BLaER1 treated with 17β-estradiol and CSF1 and Interleukin-3, amounts not matched to agents 10 nM and 100 nM (cell line): ENCODE measurements around the gene C1orf232.

ENCODE experiments used
- H3K27ac ChIP-seq, 11 experiments: shearing (Covaris generic); formaldehyde crosslinking; 2 replicates each; pipeline ENCODE4 v1.8.1; 2022
- H3K27me3 ChIP-seq, 11 experiments: shearing (Covaris generic); formaldehyde crosslinking; 2 replicates each; pipeline ENCODE4 v1.8.1; 2022
- H3K36me3 ChIP-seq, 11 experiments: shearing (Covaris generic); formaldehyde crosslinking; 2 replicates each; pipeline ENCODE4 v1.8.1; 2022
- H3K4me1 ChIP-seq, 10 experiments: shearing (Covaris generic); formaldehyde crosslinking; 2 replicates each; pipeline ENCODE4 v1.8.1; 2022
- H3K4me2 ChIP-seq, 11 experiments: shearing (Covaris generic); formaldehyde crosslinking; 2 replicates each; pipeline ENCODE4 v1.8.1; 2022
- H3K4me3 ChIP-seq, 10 experiments: shearing (Covaris generic); formaldehyde crosslinking; 2 replicates each; pipeline ENCODE4 v1.8.1; 2022
- H3K9ac ChIP-seq, 11 experiments: shearing (Covaris generic); formaldehyde crosslinking; 2 replicates each; pipeline ENCODE4 v1.8.1; 2022
- H3K9me3 ChIP-seq, 11 experiments: shearing (Covaris generic); formaldehyde crosslinking; replicated peaks in 1 of 11; 2 replicates each; pipeline ENCODE4 v1.8.1; 2022
- H4K20me1 ChIP-seq, 11 experiments: shearing (Covaris generic); formaldehyde crosslinking; 2 replicates each; pipeline ENCODE4 v1.8.1; 2022
- Cebpa-rat ChIP-seq, 11 experiments: shearing (Covaris generic); IDR thresholded peaks; 2 replicates each; pipeline ENCODE4 v1.8.1; 2022

Gene C1orf232

DNA sequence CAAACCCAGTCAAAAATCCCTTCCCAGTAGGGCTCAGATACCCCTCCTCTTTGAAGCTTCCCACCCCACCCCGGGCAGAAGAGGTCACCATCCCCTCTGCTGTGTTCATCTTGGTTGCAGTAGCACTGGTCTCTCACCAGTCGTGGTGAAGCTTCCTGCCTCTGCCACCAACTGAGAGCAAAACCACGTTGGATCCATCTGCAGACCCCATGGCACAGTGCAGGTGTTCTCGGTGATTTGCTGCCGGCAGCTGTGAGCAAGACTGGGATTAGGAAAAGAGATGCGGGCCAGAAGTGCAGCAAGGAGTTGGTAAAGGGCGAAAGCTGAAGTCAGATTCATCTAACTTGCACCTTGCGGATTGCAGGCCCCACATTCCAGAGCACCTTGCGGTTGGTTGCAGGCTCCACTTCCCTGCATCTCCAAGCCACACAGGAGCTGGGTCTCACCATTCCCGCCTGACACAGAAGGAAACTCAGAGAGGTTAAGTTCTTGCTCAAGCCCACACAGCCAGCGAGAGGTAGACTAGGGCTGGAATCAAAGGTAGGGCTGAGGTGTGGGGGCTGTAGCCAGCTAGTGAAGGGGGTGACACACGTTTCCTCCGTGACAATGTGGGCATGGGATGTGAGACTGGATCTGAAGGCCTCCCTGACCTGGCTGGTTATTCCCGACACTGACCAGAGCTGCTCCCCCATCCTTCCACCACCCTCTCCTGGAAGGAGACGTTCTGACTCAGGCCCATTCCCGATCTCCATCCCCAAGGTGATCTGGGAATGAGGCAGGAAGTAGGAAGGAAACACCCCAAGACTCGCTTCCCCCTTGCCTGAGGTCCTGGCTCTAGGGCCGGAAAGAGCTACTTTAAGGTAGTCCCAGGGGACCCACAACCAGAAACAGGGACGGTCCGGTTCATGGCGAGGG, 13.1 kb downstream of the C1orf232 start:
- H3K9ac ChIP-seq = peak overlapping the region in 10 of 11 experiments; percentile 6 to 70 (median 48); a peak in 14 of 22 replicates
- peak overlapping the region; percentile 69 to 100 (median 94) for H3K4me2 ChIP-seq
- H4K20me1 ChIP-seq = no peaks in the 10 kb centered on the region
- peaks cover 0 to 27% (median 0%) of the 10 kb centered on the region in 11 experiments; a peak in 4 of 22 replicates for H3K27me3 ChIP-seq
- H3K4me3 ChIP-seq = peak overlapping the region in 8 of 10 experiments; percentile 39 to 62 (median 52); a peak in 14 of 20 replicates
- no peak for TF ChIP-seq Cebpa-rat (IDR thresholded peaks at IDR 0.05)
- peak overlapping the region in 8 of 11 experiments; percentile 40 to 67 (median 55); a peak in 14 of 22 replicates for H3K27ac ChIP-seq
- H3K9me3 ChIP-seq = no peaks in the 10 kb centered on the region
- peaks cover 50 to 84% (median 69%) of the 10 kb centered on the region in 10 experiments for H3K4me1 ChIP-seq
- H3K36me3 ChIP-seq = no peaks in the 10 kb centered on the region

DNA sequence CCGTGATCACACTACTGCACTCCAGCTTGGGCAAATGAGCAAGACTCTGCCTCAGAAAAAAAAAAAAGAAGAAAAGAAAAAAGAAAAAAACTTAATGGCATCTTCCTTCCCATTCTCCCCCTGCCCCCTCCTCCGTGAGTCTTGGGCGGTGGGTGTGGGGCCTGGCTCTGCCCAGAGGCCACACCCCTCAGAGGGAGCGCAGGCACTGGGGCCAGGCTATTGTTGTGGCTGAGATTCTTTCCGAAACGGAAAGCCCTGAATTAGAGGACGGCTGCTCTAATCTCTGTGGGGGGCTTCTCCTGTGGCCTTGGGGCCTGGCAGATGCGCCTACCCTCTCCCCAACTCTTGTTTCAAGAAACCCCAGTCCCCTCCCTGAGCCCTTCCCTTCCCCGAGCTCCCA, 14.0 kb downstream of the C1orf232 start:
- Histone ChIP-seq H3K9ac (peak overlapping the region in 8 of 11 experiments; percentile 3 to 70 (median 48); a peak in 12 of 22 replicates), H3K4me1 (peaks cover 41 to 75% (median 61%) of the 10 kb centered on the region in 10 experiments), H3K9me3 (no peaks in the 10 kb centered on the region), H3K4me2 (peak overlapping the region; percentile 69 to 100 (median 94)), H3K27me3 (peaks cover 0 to 20% (median 0%) of the 10 kb centered on the region in 11 experiments; a peak in 4 of 22 replicates), H3K27ac (peak overlapping the region in 4 of 11 experiments; percentile 31 to 67 (median 52); a peak in 5 of 22 replicates), H3K4me3 (peak overlapping the region in 4 of 10 experiments; percentile 8 to 56 (median 30); a peak in 5 of 20 replicates), H4K20me1 (no peaks in the 10 kb centered on the region), H3K36me3 (no peaks in the 10 kb centered on the region)
- no peak for TF ChIP-seq Cebpa-rat (IDR thresholded peaks at IDR 0.05)

DNA sequence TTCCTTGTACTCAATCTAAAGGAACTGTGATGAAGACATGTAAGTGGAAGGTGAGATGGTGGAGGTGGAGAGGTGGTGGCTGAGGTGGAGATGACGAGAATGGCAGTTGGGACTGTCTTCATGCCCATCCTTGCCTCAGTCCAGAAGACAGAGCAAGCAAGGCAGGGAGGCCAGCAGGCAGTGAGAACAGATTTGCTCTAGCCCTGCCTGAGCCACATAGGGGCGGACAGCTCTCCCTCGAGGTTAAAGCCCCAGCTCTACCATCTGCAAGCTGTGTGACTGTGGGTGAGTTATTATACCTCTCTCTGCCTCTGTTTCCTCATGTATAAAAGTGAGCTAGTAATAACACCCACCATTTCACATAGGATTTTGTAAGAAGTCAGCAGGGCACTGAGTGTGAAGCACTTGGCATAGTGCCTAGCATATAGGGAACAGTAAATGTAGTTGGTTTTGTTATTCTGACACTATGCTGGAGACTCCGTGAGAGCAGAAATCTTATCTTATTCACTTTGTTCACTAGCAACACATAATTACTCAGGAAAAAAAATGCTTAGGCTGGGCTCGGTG, 14.7 kb downstream of the C1orf232 start:
- peaks cover 34 to 68% (median 54%) of the 10 kb centered on the region in 10 experiments for H3K4me1 ChIP-seq
- H3K27ac ChIP-seq = no peak overlapping the region
- peak overlapping the region in 10 of 11 experiments; percentile 75 to 100 (median 96); a peak in 18 of 22 replicates for H3K4me2 ChIP-seq
- no peak for TF ChIP-seq Cebpa-rat (IDR thresholded peaks at IDR 0.05)
- H3K9ac ChIP-seq = peak overlapping the region in 1 of 11 experiments; percentile 66; a peak in 2 of 22 replicates
- no peaks in the 10 kb centered on the region for H3K36me3 ChIP-seq
- peaks cover 0 to 20% (median 0%) of the 10 kb centered on the region in 11 experiments; a peak in 4 of 22 replicates for H3K27me3 ChIP-seq
- H3K4me3 ChIP-seq = no peak overlapping the region
- no peaks in the 10 kb centered on the region for H4K20me1 ChIP-seq
- H3K9me3 ChIP-seq = no peaks in the 10 kb centered on the region

DNA sequence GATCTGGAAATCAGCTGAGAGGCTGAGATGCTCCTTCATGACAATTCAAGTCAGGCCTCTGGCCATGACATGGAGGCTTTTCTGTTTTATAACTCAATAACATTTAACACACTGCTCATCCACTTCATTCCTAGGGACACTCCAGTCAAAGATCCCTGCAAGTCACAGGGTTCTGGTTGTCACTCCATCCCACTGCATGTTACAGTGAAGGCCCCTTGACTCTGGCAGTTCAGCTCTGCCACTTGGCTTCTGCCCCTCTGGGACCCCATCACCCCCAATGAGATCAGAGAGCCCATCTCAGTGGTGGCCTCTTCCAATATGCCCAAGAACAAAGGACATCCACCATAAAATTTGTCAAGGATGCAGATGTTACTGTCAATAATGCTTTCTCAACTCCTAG, 19.9 kb downstream of the C1orf232 start:
- H3K9me3 ChIP-seq = no peaks in the 10 kb centered on the region
- no peaks in the 10 kb centered on the region for H3K36me3 ChIP-seq
- H3K4me1 ChIP-seq = peaks cover 0 to 16% (median 2%) of the 10 kb centered on the region in 10 experiments; a peak in 14 of 20 replicates
- no peak overlapping the region for H3K4me2 ChIP-seq
- no peaks in the 10 kb centered on the region for H3K27me3 ChIP-seq
- no peak overlapping the region for H3K9ac ChIP-seq
- no peak for TF ChIP-seq Cebpa-rat (IDR thresholded peaks at IDR 0.05)
- H3K4me3 ChIP-seq = no peak overlapping the region
- no peak overlapping the region for H3K27ac ChIP-seq
- no peaks in the 10 kb centered on the region for H4K20me1 ChIP-seq

DNA sequence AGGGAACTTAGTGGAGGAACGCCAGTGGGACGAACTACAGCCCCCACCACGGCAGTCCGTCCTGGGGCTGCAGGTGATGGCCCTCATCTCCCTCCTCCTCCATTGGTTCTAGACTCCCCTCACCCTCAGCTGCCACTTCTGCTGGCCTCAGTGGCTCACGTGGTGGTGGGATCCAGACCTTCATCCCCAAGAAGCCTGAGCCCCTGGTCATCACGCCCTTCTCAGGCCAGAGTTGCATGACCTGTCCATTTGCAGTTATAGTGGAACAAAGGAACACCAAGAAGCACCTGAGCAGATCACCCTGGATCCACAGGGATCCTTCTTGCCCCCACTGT, 22.8 kb downstream of the C1orf232 start:
- no peaks in the 10 kb centered on the region for H3K36me3 ChIP-seq
- no peak overlapping the region for H3K4me3 ChIP-seq
- H3K4me1 ChIP-seq = peaks cover 0 to 10% (median 7%) of the 10 kb centered on the region in 10 experiments; a peak in 10 of 20 replicates
- no peak overlapping the region for H3K27ac ChIP-seq
- no peaks in the 10 kb centered on the region for H4K20me1 ChIP-seq
- H3K9ac ChIP-seq = no peak overlapping the region
- H3K9me3 ChIP-seq = no peaks in the 10 kb centered on the region
- no peak for TF ChIP-seq Cebpa-rat (IDR thresholded peaks at IDR 0.05)
- H3K27me3 ChIP-seq = no peaks in the 10 kb centered on the region
- no peak overlapping the region for H3K4me2 ChIP-seq

DNA sequence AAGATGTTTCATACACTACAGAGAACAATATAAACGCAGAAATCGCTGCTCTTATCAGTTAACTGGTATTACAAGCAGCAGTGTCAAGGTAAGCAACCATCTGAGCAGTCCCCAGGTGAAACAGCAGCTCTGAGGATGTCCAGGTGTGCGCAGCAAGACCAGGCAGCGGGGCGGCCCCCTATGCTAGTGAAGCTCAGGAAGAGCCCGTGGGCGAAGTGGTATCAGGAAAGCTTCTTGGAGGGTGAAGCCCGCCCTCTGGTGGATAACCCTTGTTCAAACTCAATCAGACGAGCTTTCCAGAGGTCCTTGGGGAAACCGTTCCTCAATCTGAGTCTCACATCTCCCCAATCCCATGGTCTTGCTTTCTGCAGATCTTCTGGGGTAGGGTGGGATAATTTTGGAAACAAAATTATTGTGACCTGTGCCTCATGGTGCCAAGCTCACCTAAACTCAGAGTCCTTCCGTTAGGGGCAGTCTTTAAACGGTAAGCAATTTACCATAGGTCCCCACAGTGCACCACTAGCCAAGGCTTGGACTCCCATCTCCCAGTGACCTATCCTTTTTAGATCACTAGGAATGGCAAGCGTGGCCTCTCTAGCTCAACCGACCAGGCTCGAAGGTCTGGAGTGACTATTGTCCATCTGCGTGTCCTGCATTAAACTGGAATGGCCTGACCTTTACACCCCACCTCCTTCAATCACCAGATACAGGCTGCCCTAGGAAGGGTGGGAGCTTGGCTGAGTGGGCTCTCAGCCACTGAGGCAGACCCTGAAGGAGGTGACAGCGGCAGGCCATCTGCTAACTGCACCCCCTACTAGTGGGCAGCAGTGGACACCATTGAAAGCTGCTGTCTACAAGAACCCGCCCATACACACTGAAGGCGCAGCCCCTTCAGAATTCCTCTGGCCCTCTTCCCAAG, 23.5 kb downstream of the C1orf232 start:
- Histone ChIP-seq H3K27ac (no peak overlapping the region), H3K36me3 (no peaks in the 10 kb centered on the region), H4K20me1 (no peaks in the 10 kb centered on the region), H3K27me3 (no peaks in the 10 kb centered on the region), H3K4me1 (peaks cover 0 to 10% (median 7%) of the 10 kb centered on the region in 10 experiments; a peak in 10 of 20 replicates), H3K9ac (peak overlapping the region in 1 of 11 experiments; percentile 25; a peak in 1 of 22 replicates), H3K4me2 (peak overlapping the region in 2 of 11 experiments; percentile 40 to 57; a peak in 2 of 22 replicates), H3K4me3 (no peak overlapping the region), H3K9me3 (no peaks in the 10 kb centered on the region)
- TF ChIP-seq Cebpa-rat (IDR thresholded peaks at IDR 0.05) = no peak

DNA sequence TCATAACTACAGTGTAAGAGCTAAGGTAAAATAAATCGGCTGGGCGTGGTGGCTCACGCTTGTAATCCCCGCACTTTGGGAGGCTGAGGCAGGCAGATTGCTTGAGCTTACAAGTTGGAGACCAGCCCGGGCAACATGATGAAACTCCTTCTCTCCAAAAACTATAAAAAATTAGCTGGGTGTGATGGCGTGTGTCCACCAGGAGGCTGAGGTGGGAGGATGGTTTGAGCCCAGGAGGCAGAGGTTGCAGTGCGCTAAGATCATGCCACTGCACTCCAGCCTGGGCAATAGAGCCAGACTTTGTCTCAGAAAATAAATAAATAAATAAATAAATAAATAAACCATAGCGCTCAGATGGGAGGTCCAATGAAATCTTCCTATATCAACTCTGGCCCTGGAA, 26.6 kb downstream of the C1orf232 start:
- Histone ChIP-seq H3K27ac (no peak overlapping the region), H3K4me2 (peak overlapping the region in 6 of 11 experiments; percentile 8 to 60 (median 40); a peak in 10 of 22 replicates), H3K4me3 (no peak overlapping the region), H3K36me3 (no peaks in the 10 kb centered on the region), H4K20me1 (no peaks in the 10 kb centered on the region), H3K9me3 (no peaks in the 10 kb centered on the region), H3K9ac (no peak overlapping the region), H3K4me1 (peaks cover 8 to 26% (median 16%) of the 10 kb centered on the region in 10 experiments; a peak in 18 of 20 replicates), H3K27me3 (no peaks in the 10 kb centered on the region)
- no peak for TF ChIP-seq Cebpa-rat (IDR thresholded peaks at IDR 0.05)

DNA sequence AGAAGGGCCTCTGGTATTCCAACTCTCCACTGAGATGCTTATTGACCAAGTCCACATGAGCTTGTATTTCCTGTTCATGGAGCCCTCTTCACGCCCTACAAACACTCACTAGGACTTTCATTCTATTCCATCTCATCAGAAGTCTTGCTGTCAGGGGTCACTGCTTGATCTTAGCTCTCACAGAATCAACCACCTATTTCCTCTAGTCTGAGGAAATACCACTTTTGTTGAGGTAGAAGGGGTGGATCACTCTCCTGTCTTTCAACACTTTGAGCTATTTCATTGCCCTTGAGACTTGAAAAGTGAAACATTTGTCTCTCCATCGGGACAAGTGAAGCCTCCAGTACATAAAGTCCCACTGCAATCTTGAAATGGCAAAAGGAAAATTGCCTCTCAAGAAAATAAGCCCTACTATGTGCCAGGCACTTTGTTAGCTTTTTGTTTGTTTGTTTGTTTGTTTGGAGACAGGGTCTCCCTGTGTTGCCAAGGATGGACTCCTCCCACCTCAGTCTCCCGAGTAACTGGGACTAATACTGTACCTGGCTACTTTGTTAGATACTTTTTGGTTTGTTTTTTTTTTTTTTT, 29.7 kb downstream of the C1orf232 start:
- peak in 1 of 11 experiments; percentile 49; a peak in 2 of 22 replicates for TF ChIP-seq Cebpa-rat (IDR thresholded peaks at IDR 0.05)
- Histone ChIP-seq H3K9ac (no peak overlapping the region), H3K27me3 (no peaks in the 10 kb centered on the region), H3K4me3 (no peak overlapping the region), H3K9me3 (peaks cover 5 to 13% (median 8%) of the 10 kb centered on the region in 11 experiments; a peak in 20 of 22 replicates), H3K27ac (peak overlapping the region in 2 of 11 experiments; percentile 17 to 31; a peak in 3 of 22 replicates), H3K4me1 (peaks cover 8 to 28% (median 18%) of the 10 kb centered on the region in 10 experiments; a peak in 18 of 20 replicates), H3K4me2 (peak overlapping the region in 8 of 11 experiments; percentile 5 to 37 (median 15); a peak in 10 of 22 replicates), H4K20me1 (no peaks in the 10 kb centered on the region), H3K36me3 (no peaks in the 10 kb centered on the region)
